ENCODE data around the gene KRT8. TPM values are rescaled to one million over a fixed set of nuclear protein-coding genes. Genes with fewer than 3 reads are reported as not detected.
"Not testable (repeated sequence)": the region's sequence is repeated elsewhere in the genome, so short reads cannot be mapped to it uniquely, and the experiment has no call there.

Gene KRT8
- total RNA-seq, 3 donors from 2014 or later (not counting 1 experiment from before 2014, with no cell fraction given): 0.24 to 0.25 TPM; not detected in 1

DNA sequence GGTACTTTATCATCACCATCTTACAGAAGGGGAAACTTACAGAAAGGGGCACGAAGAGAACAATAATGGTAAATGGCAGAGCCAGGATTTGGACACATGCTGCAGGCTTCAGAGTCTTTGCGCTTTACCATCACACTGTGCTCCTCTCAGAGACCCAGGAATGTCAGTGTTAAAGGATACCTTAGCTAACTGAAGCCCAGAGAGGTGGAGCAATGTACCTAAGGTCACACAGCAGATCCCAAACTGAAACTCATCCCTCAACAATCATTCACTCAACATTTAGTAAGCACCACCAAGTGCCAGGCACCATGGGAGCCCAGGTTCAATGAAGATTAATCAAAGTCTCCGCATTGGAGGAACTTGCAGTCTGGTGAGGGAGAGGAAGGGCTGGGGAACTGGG, 48.1 kb downstream of the KRT8 start:
- no peak overlapping the region for H3K27ac Mint-ChIP-seq
- no peaks in the 10 kb centered on the region for H3K36me3 Mint-ChIP-seq
- H3K27me3 Mint-ChIP-seq (ENCODE audit: low read depth in 2 of 2): peaks cover 6 to 9% of the 10 kb centered on the region in 2 donors
- no peaks in the 10 kb centered on the region for H3K36me3 ChIP-seq (ENCODE audit: control insufficient read depth, insufficient read depth, low read length)
- WGBS (ENCODE audit: insufficient coverage): 90% methylated on average over 3 of the region's 3 CpGs
- intact Hi-C loops (cut with micrococcal nuclease): no loop called here
- H3K9me3 ChIP-seq (ENCODE audit: control insufficient read depth, insufficient read depth, low read length): no peaks in the 10 kb centered on the region
- ATAC-seq (no peak), DNase-seq (no peak)
- H3K4me1 ChIP-seq (ENCODE audit: control insufficient read depth, insufficient read depth, low read length): no peaks in the 10 kb centered on the region
- TF ChIP-seq, protein P1, sequence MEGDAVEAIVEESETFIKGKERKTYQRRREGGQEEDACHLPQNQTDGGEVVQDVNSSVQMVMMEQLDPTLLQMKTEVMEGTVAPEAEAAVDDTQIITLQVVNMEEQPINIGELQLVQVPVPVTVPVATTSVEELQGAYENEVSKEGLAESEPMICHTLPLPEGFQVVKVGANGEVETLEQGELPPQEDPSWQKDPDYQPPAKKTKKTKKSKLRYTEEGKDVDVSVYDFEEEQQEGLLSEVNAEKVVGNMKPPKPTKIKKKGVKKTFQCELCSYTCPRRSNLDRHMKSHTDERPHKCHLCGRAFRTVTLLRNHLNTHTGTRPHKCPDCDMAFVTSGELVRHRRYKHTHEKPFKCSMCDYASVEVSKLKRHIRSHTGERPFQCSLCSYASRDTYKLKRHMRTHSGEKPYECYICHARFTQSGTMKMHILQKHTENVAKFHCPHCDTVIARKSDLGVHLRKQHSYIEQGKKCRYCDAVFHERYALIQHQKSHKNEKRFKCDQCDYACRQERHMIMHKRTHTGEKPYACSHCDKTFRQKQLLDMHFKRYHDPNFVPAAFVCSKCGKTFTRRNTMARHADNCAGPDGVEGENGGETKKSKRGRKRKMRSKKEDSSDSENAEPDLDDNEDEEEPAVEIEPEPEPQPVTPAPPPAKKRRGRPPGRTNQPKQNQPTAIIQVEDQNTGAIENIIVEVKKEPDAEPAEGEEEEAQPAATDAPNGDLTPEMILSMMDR (IDR thresholded peaks at IDR 0.05): no peak
- H3K4me3 Mint-ChIP-seq: no peak overlapping the region
- no peaks in the 10 kb centered on the region for H3K27me3 ChIP-seq (ENCODE audit: control insufficient read depth, insufficient read depth, low read length)
- no peaks in the 10 kb centered on the region for H3K9me3 Mint-ChIP-seq
- H3K4me1 Mint-ChIP-seq: peaks cover 0 to 14% of the 10 kb centered on the region in 2 donors
- no peak overlapping the region for H3K27ac ChIP-seq (ENCODE audit: low read length)
- H3K4me3 ChIP-seq (ENCODE audit: low read length): no peak overlapping the region

DNA sequence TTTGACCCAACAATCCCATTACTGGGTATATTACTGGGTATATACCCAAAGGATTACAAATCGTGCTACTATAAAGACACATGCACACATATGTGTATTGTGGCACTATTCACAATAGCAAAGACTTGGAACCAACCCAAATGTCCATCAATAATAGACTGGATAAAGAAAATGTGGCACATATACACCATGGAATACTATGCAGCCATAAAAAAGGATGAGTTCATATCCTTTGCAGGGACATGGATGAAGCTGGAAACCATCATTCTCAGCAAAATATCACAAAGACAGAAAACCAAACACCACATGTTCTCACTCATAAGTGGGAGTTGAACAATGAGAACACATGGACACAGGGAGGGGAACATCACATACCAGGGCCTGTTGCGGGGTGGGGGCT, 48.8 kb downstream of the KRT8 start:
- H3K9me3 Mint-ChIP-seq; intact Hi-C loops (cut with micrococcal nuclease); H3K4me3 Mint-ChIP-seq; H3K27me3 ChIP-seq (ENCODE audit: control insufficient read depth, insufficient read depth, low read length); H3K27ac ChIP-seq (ENCODE audit: low read length); H3K36me3 Mint-ChIP-seq; H3K4me3 ChIP-seq (ENCODE audit: low read length); H3K27ac Mint-ChIP-seq; ATAC-seq; H3K9me3 ChIP-seq (ENCODE audit: control insufficient read depth, insufficient read depth, low read length); H3K4me1 ChIP-seq (ENCODE audit: control insufficient read depth, insufficient read depth, low read length); H3K36me3 ChIP-seq (ENCODE audit: control insufficient read depth, insufficient read depth, low read length); DNase-seq: not testable (repeated sequence)
- H3K4me1 Mint-ChIP-seq: peaks cover 0 to 14% of the 10 kb centered on the region in 2 donors
- WGBS (ENCODE audit: insufficient coverage): no CpG with 5 or more reads among the region's 2 CpGs
- H3K27me3 Mint-ChIP-seq (ENCODE audit: low read depth in 2 of 2): peaks cover 6 to 16% of the 10 kb centered on the region in 2 donors

DNA sequence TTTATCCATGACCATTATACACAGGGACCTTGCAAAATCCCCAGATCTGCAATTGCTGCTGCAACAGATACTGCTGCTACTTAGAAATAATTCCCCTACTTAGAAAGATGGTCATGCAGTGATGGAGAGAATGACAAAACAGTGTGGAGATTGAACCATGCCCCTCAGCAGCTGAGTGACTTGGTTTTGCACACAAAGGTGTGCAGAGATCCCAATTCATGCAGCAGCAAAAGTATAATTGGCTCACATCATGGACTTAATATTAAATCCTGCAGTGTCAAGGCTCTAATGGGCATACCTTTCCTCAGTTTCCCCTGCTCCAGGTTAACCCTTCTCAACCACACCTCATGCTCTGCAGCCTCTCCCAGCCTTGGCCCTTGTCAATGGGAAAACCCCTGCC, 53.1 kb downstream of the KRT8 start:
- ATAC-seq (no peak), DNase-seq (no peak)
- Histone ChIP-seq H3K27me3 (ENCODE audit: control insufficient read depth, insufficient read depth, low read length) (no peaks in the 10 kb centered on the region), H3K4me3 (ENCODE audit: low read length) (no peak overlapping the region), H3K4me1 (ENCODE audit: control insufficient read depth, insufficient read depth, low read length) (no peaks in the 10 kb centered on the region), H3K27ac (ENCODE audit: low read length) (no peak overlapping the region), H3K9me3 (ENCODE audit: control insufficient read depth, insufficient read depth, low read length) (no peaks in the 10 kb centered on the region), H3K36me3 (ENCODE audit: control insufficient read depth, insufficient read depth, low read length) (no peaks in the 10 kb centered on the region)
- no peaks in the 10 kb centered on the region for H3K4me1 Mint-ChIP-seq
- no peaks in the 10 kb centered on the region for H3K9me3 Mint-ChIP-seq
- no peaks in the 10 kb centered on the region for H3K36me3 Mint-ChIP-seq
- H3K4me3 Mint-ChIP-seq: no peak overlapping the region
- H3K27me3 Mint-ChIP-seq (ENCODE audit: low read depth in 2 of 2): peaks cover 10 to 23% of the 10 kb centered on the region in 2 donors
- intact Hi-C loops (cut with micrococcal nuclease): no loop called here
- TF ChIP-seq, protein P1 (IDR thresholded peaks at IDR 0.05): no peak
- H3K27ac Mint-ChIP-seq: no peak overlapping the region

DNA sequence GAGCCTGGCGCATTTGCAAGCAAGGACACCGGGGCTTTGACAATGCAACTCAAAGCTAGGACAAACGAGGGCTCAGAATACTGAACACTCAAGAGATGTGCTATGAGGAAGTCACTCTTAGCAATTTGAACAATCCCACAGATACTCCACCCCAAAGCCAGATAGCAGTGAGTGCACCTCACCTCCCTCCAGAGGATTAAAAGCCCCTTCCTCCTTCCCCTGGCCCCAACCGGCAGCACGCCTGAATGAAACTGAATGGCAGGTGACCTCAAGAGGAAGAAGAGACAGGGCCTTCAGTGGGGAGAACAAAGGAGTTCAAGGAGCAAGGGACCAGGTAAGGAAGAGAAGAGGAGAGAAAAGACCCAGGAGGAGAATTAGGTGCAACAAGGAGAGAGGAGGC, 54.2 kb downstream of the KRT8 start:
- Mint-ChIP-seq H3K36me3 (no peaks in the 10 kb centered on the region), H3K9me3 (no peaks in the 10 kb centered on the region), H3K27me3 (ENCODE audit: low read depth in 2 of 2) (peaks cover 10 to 23% of the 10 kb centered on the region in 2 donors), H3K4me3 (no peak overlapping the region), H3K27ac (no peak overlapping the region), H3K4me1 (no peaks in the 10 kb centered on the region)
- intact Hi-C loops (cut with micrococcal nuclease): no loop called here
- Histone ChIP-seq H3K27ac (ENCODE audit: low read length) (no peak overlapping the region), H3K27me3 (ENCODE audit: control insufficient read depth, insufficient read depth, low read length) (no peaks in the 10 kb centered on the region), H3K4me3 (ENCODE audit: low read length) (no peak overlapping the region), H3K9me3 (ENCODE audit: control insufficient read depth, insufficient read depth, low read length) (no peaks in the 10 kb centered on the region), H3K4me1 (ENCODE audit: control insufficient read depth, insufficient read depth, low read length) (no peaks in the 10 kb centered on the region), H3K36me3 (ENCODE audit: control insufficient read depth, insufficient read depth, low read length) (no peaks in the 10 kb centered on the region)
- WGBS (ENCODE audit: insufficient coverage): 73% methylated on average over 5 of the region's 5 CpGs
- DNase-seq (no peak), ATAC-seq (no peak)
- TF ChIP-seq, protein P1 (IDR thresholded peaks at IDR 0.05): no peak
